ENCODE data around the gene DCPS.
A peak's percentile ranks its signal among the peaks of the same experiment; 100 is the strongest.

The DCPS gene

GRCh38 chr11:126262216-126262615 is 41.6 kb upstream of the DCPS start:
- H3K36me3 ChIP-seq = peaks cover 46 to 72% (median 48%) of the 10 kb centered on the region in 3 donors
- no peaks in the 10 kb centered on the region for H3K27me3 ChIP-seq
- intact Hi-C loops (cut with DNase I; ENCODE audit: low total_unique reads) = no loop called here

GRCh38 chr11:126263489-126263888 is 40.4 kb upstream of the DCPS start:
- Histone ChIP-seq H3K4me1 (peaks cover 0 to 12% (median 7%) of the 10 kb centered on the region in 4 donors), H3K27ac (no peak overlapping the region), H3K4me3 (no peak overlapping the region), H3K9me3 (no peaks in the 10 kb centered on the region), H3K36me3 (peaks cover 46 to 66% (median 48%) of the 10 kb centered on the region in 3 donors), H3K27me3 (no peaks in the 10 kb centered on the region)
- TF ChIP-seq, protein P1, sequence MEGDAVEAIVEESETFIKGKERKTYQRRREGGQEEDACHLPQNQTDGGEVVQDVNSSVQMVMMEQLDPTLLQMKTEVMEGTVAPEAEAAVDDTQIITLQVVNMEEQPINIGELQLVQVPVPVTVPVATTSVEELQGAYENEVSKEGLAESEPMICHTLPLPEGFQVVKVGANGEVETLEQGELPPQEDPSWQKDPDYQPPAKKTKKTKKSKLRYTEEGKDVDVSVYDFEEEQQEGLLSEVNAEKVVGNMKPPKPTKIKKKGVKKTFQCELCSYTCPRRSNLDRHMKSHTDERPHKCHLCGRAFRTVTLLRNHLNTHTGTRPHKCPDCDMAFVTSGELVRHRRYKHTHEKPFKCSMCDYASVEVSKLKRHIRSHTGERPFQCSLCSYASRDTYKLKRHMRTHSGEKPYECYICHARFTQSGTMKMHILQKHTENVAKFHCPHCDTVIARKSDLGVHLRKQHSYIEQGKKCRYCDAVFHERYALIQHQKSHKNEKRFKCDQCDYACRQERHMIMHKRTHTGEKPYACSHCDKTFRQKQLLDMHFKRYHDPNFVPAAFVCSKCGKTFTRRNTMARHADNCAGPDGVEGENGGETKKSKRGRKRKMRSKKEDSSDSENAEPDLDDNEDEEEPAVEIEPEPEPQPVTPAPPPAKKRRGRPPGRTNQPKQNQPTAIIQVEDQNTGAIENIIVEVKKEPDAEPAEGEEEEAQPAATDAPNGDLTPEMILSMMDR (IDR thresholded peaks at IDR 0.05) = no peak
- intact Hi-C loops (cut with DNase I; ENCODE audit: low total_unique reads) = no loop called here
- no peak for DNase-seq

More at GRCh38 chr11:126262216-126262615, 41.6 kb upstream of the DCPS start:
- Histone ChIP-seq H3K27ac (no peak overlapping the region), H3K9me3 (no peaks in the 10 kb centered on the region), H3K4me3 (no peak overlapping the region), H3K4me1 (peaks cover 0 to 3% (median 0%) of the 10 kb centered on the region in 4 donors)
- TF ChIP-seq, protein P1 (IDR thresholded peaks at IDR 0.05) = no peak
- no peak for DNase-seq

- TF ChIP-seq, protein P1 (IDR thresholded peaks at IDR 0.05) = no peak
- H3K27me3 ChIP-seq = no peaks in the 10 kb centered on the region
- intact Hi-C loops (cut with DNase I; ENCODE audit: low total_unique reads) = no loop called here
- peaks cover 46 to 63% (median 48%) of the 10 kb centered on the region in 3 donors for H3K36me3 ChIP-seq
- no peak overlapping the region for H3K27ac ChIP-seq
- H3K4me3 ChIP-seq = no peak overlapping the region
- H3K9me3 ChIP-seq = no peaks in the 10 kb centered on the region
- DNase-seq = no peak
- peaks cover 0 to 17% (median 13%) of the 10 kb centered on the region in 4 donors for H3K4me1 ChIP-seq
These were observed 38.0 kb upstream of the DCPS start for GRCh38 chr11:126265811-126266210.

DNA sequence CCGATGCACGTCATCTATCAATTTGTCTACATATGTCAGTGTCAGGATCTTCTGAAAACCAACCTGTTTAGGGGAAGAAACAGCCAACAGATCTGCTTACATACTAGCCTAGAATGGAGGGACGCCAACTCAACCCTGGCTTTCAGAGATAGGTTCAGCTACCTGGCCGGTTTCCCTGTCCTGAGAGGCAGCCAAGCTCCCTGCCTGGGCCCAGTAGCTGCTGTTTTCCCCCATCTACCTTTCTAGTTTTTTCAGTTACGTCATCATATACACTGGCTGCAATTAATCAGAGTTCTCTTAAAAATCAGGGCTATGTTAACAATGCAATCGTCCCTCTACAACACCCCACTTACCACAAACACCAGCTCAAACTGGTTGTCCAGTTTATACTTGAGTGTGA is 36.2 kb upstream of the DCPS start:
- TF ChIP-seq, protein P1 (IDR thresholded peaks at IDR 0.05) = no peak
- Histone ChIP-seq H3K9me3 (no peaks in the 10 kb centered on the region), H3K27me3 (no peaks in the 10 kb centered on the region), H3K36me3 (peaks cover 40 to 49% (median 41%) of the 10 kb centered on the region in 3 donors), H3K4me1 (peaks cover 0 to 17% (median 13%) of the 10 kb centered on the region in 4 donors), H3K4me3 (peak overlapping the region; percentile 80 to 86), H3K27ac (peak overlapping the region; percentile 79 to 88)
- intact Hi-C loops (cut with DNase I; ENCODE audit: low total_unique reads) = no loop called here
- DNase-seq = no peak

DNA sequence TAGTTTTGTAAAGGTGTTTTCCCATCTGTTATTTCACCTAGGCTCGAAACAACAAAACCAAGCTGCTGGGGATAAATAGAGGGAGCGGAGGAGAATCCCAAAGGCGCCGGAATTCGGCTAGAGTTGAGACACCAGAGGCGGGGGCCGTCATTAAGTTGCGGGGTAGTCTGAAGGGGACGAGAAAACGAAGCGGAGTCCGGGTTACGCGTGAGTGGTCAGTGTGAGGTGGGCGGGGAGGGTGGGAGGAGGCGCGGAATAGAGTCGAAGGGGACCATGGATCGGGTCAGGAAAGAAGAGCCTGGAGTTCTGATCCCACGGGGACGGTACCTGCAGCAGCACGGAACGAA is 35.5 kb upstream of the DCPS start:
- intact Hi-C loops (cut with DNase I; ENCODE audit: low total_unique reads) = no loop called here
- no peaks in the 10 kb centered on the region for H3K27me3 ChIP-seq
- no peaks in the 10 kb centered on the region for H3K9me3 ChIP-seq
- no peak for DNase-seq
- H3K4me1 ChIP-seq = peaks cover 0 to 17% (median 13%) of the 10 kb centered on the region in 4 donors
- peak overlapping the region; percentile 80 to 86 for H3K4me3 ChIP-seq
- TF ChIP-seq, protein P1 (IDR thresholded peaks at IDR 0.05) = no peak
- peaks cover 34 to 49% (median 36%) of the 10 kb centered on the region in 3 donors for H3K36me3 ChIP-seq
- H3K27ac ChIP-seq = peak overlapping the region; percentile 79 to 88
